HG03521 (cell line): Measurements from ENCODE around the gene YKT6.
"Not testable (repeated sequence)": the region's sequence is repeated elsewhere in the genome, so short reads cannot be mapped to it uniquely, and the experiment has no call there.

Experiments
- ATAC-seq: cut with Tn5 transposase; IDR thresholded peaks from one replicate; pipeline ENCODE4 v1.9.1; 2021; ENCODE audit warnings: mild to moderate bottlenecking, moderate library complexity; ENCODE audit not compliant: unreplicated experiment

Gene YKT6

GRCh38 chr7:44172352-44172751, 28.4 kb upstream of the YKT6 start:
- no peak for ATAC-seq

GRCh38 chr7:44172803-44173424, 27.9 kb upstream of the YKT6 start:
- ATAC-seq: no peak

- no peak for ATAC-seq
Measured at GRCh38 chr7:44173911-44174693, 26.7 kb upstream of the YKT6 start.

GRCh38 chr7:44174694-44174948, 26.2 kb upstream of the YKT6 start:
- not testable (repeated sequence) for ATAC-seq

GRCh38 chr7:44175730-44176129, 25.0 kb upstream of the YKT6 start:
- no peak for ATAC-seq

GRCh38 chr7:44176486-44176885, 24.3 kb upstream of the YKT6 start:
- ATAC-seq: no peak

GRCh38 chr7:44177570-44178131, 23.1 kb upstream of the YKT6 start:
- no peak for ATAC-seq

- no peak for ATAC-seq
Measured at GRCh38 chr7:44180631-44181030, 20.1 kb upstream of the YKT6 start.

GRCh38 chr7:44182827-44183226, 18.0 kb upstream of the YKT6 start:
- ATAC-seq: no peak

- ATAC-seq: no peak
Measured at GRCh38 chr7:44183386-44183785, 17.4 kb upstream of the YKT6 start.

- no peak for ATAC-seq
Measured at GRCh38 chr7:44184206-44184872, 16.4 kb upstream of the YKT6 start.

GRCh38 chr7:44184873-44185446, 15.8 kb upstream of the YKT6 start:
- ATAC-seq: no peak

- no peak for ATAC-seq
Measured at GRCh38 chr7:44185729-44186128, 15.0 kb upstream of the YKT6 start.

GRCh38 chr7:44186736-44187135, 14.0 kb upstream of the YKT6 start:
- ATAC-seq: no peak

- no peak for ATAC-seq
Measured at GRCh38 chr7:44187636-44188416, 13.0 kb upstream of the YKT6 start.

- ATAC-seq: no peak
Measured at GRCh38 chr7:44188480-44189225, 12.1 kb upstream of the YKT6 start.

- no peak for ATAC-seq
Measured at GRCh38 chr7:44189286-44189992, 11.3 kb upstream of the YKT6 start, which contains the start of gene GCK. GCK (minus strand) TSS chr7:44189439; CDS start chr7:44188953, 486 bp downstream.

GRCh38 chr7:44189993-44190872, 10.5 kb upstream of the YKT6 start:
- ATAC-seq: no peak
